Esophagus muscularis mucosa (tissue), 4 donors: ENCODE data around the gene VPS37C. TPM values are rescaled to one million over a fixed set of nuclear protein-coding genes. Genes with fewer than 3 reads are reported as not detected.
"Not testable (repeated sequence)": the region's sequence is repeated elsewhere in the genome, so short reads cannot be mapped to it uniquely, and the experiment has no call there.

Experiments used
- DNase-seq: peaks from one replicate; pipeline ENCODE4 v3.0.0-alpha.2; 2017; ENCODE audit errors: extremely low spot score
- H3K27ac ChIP-seq, 4 donors: fragments of 200-600 bp; sonication (generic); replicated peaks in 1 of 4; 1 replicate in 3 of 4; 2 replicates in 1 of 4; pipeline ENCODE4 v1.5.1; 2016 to 2019; ENCODE audit warnings: mild to moderate bottlenecking in 1 of 4
- H3K27me3 ChIP-seq, 4 donors: fragments of 200-600 bp; sonication (generic); one replicate each; pipeline versions ENCODE4 v1.5.1 to v1.6.0; 2016 to 2019
- H3K36me3 ChIP-seq, 4 donors: fragments of 200-600 bp; sonication (generic); one replicate each; pipeline ENCODE4 v1.5.1; 2016 to 2019
- H3K4me1 ChIP-seq, 4 donors: fragments of 200-600 bp; sonication (generic); one replicate each; pipeline ENCODE4 v1.5.1; 2016 to 2019
- H3K4me3 ChIP-seq, 4 donors: fragments of 200-600 bp; sonication (generic); 1 replicate in 2 of 4; 2 replicates in 2 of 4; pipeline ENCODE4 v1.5.1; 2016 to 2019; ENCODE audit warnings: mild to moderate bottlenecking in 4 of 4, moderate library complexity in 1 of 4
- H3K9me3 ChIP-seq, 4 donors: fragments of 200-600 bp; sonication (generic); 1 replicate in 3 of 4; 2 replicates in 1 of 4; pipeline ENCODE4 v1.5.1; 2016 to 2019
- EP300 ChIP-seq: sonication (generic); formaldehyde crosslinking; IDR thresholded peaks from one replicate; pipeline ENCODE4 v1.6.1; 2017; ENCODE audit warnings: antibody characterized with exemption
- POLR2A ChIP-seq: fragments of 450-650 bp; IDR thresholded peaks from one replicate; pipeline ENCODE4 v1.6.1; 2017; ENCODE audit warnings: antibody characterized with exemption, moderate library complexity, mild to moderate bottlenecking, low read depth
- POLR2AphosphoS5 ChIP-seq, 2 donors: sonication (generic); formaldehyde crosslinking; IDR thresholded peaks; one replicate each; pipeline ENCODE4 v1.6.1; 2017; ENCODE audit warnings: antibody characterized with exemption in 2 of 2
- WGBS: methylation state at CpG from one replicate; pipeline ENCODE4 v1.1.5; 2018; 5-methylcytosine and 5-hydroxymethylcytosine counted together
- intact Hi-C: fragments of 100-400 bp; cut with DNase I; formaldehyde crosslinking; loops from one replicate; pipeline ENCODE4 v1.15.1; 2023
- total RNA-seq, 4 donors: library from RNA; depleted of rRNA; stranded (reverse); fragments of >200 nt; gene quantifications; one replicate each; pipeline versions ENCODE4 v1.1.0 to v1.2.1, GENCODE V29; 2016
- TF ChIP-seq, protein P1 (sequence below), 3 experiments: fragments of 200-600 bp in 2 of 3; fragments of 450-650 bp in 1 of 3; sonication (generic) in 2 of 3; IDR thresholded peaks; one replicate each; pipeline ENCODE4 v1.5.1; 2017 to 2019; ENCODE audit warnings: antibody characterized with exemption in 3 of 3, mild to moderate bottlenecking in 2 of 3, moderate library complexity in 1 of 3

The VPS37C gene
- total RNA-seq, 4 donors from 2014 or later: 29.1 to 43.5 (median 38.1) TPM

DNA sequence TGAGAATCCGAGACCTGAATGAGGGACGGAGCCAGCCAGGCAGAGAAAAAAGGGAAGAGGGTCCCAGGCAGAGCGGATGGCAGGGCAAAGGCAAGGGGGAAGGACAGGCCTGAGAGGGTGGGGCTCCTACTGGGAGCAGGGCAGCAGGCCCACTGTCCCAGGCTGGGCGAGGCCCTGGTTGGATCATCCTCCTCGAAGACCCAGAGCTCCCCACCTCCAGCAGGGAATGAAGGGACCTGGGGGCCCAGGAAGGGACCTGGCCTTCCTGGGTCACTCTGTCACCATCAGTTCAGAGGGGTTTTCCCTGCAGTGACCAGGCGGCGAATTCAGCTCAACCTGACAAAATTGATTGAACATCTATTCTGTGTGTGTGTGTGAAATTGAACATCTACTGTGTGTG, 54.9 kb downstream of the VPS37C start:
- Histone ChIP-seq H3K27ac (no peak overlapping the region), H3K9me3 (no peaks in the 10 kb centered on the region), H3K27me3 (no peaks in the 10 kb centered on the region), H3K36me3 (no peaks in the 10 kb centered on the region), H3K4me1 (no peaks in the 10 kb centered on the region), H3K4me3 (no peak overlapping the region)
- intact Hi-C loops: no loop called here
- no peak for TF ChIP-seq POLR2A
- TF ChIP-seq, protein P1, sequence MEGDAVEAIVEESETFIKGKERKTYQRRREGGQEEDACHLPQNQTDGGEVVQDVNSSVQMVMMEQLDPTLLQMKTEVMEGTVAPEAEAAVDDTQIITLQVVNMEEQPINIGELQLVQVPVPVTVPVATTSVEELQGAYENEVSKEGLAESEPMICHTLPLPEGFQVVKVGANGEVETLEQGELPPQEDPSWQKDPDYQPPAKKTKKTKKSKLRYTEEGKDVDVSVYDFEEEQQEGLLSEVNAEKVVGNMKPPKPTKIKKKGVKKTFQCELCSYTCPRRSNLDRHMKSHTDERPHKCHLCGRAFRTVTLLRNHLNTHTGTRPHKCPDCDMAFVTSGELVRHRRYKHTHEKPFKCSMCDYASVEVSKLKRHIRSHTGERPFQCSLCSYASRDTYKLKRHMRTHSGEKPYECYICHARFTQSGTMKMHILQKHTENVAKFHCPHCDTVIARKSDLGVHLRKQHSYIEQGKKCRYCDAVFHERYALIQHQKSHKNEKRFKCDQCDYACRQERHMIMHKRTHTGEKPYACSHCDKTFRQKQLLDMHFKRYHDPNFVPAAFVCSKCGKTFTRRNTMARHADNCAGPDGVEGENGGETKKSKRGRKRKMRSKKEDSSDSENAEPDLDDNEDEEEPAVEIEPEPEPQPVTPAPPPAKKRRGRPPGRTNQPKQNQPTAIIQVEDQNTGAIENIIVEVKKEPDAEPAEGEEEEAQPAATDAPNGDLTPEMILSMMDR (IDR thresholded peaks at IDR 0.05): no peak
- no peak for DNase-seq
- 80% methylated on average over 7 of the region's 7 CpGs for WGBS

DNA sequence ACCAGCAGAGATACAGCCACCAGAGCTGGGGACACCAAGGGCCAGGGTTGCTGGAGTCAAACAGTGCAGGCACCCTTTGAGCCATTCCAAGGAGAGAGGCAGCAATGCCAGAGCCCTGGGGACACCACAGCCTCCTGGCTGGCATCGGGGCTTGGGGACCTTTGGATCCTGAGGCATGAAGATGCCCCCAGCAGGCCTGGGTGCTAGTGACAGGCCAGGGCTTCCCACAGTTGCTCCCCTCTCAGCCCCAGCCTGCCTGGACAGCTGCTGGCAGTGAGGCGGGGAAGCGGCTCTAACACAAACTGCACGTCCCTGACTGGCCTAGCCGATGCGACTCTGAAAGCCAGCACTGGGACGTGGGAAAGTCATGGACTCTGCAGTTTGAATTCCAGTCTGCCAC, 56.3 kb downstream of the VPS37C start:
- no peak for TF ChIP-seq POLR2A
- TF ChIP-seq POLR2AphosphoS5 (IDR thresholded peaks at IDR 0.05): no peak
- TF ChIP-seq, protein P1 (IDR thresholded peaks at IDR 0.05): no peak
- TF ChIP-seq EP300: no peak
- Histone ChIP-seq H3K36me3 (no peaks in the 10 kb centered on the region), H3K4me1 (no peaks in the 10 kb centered on the region), H3K27ac (no peak overlapping the region), H3K27me3 (no peaks in the 10 kb centered on the region), H3K9me3 (no peaks in the 10 kb centered on the region), H3K4me3 (no peak overlapping the region)
- 93% methylated on average over 6 of the region's 7 CpGs for WGBS
- DNase-seq: no peak
- intact Hi-C loops: no loop called here

DNA sequence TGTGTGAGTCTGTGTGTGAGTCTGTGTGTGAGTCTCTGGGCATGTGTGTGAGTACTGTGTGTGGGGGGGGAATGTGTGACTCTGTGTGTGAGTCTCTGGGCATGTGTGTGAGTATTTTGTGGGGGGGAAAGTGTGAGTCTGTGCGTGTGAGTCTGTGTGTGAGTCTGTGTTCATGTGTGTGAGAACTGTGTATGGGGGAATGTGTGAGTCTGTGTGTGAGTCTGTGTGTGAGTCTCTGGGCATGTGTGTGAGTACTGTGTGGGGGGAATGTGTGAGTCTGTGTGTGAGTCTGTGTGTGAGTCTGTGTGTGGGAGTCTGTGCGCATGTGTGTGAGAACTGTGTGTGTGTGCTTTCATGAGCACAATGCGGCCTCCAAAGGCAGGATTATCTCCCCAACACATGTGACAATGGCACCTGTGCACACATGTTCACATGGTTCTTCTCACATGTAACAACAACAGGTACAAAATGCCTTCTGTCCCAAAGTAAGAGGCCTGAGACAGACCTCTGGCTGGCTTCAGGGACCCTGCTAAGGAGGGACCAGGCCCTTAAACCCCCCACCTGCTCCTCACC, 57.3 kb downstream of the VPS37C start:
- H3K27me3 ChIP-seq: no peaks in the 10 kb centered on the region
- no peaks in the 10 kb centered on the region for H3K4me1 ChIP-seq
- TF ChIP-seq, protein P1 (IDR thresholded peaks at IDR 0.05): no peak
- TF ChIP-seq POLR2A (no peak), POLR2AphosphoS5 (IDR thresholded peaks at IDR 0.05) (no peak), EP300 (no peak)
- H3K9me3 ChIP-seq: no peaks in the 10 kb centered on the region
- DNase-seq: no peak
- no peaks in the 10 kb centered on the region for H3K36me3 ChIP-seq
- intact Hi-C loops: no loop called here
- WGBS: 91% methylated on average over 3 of the region's 3 CpGs
- no peak overlapping the region for H3K27ac ChIP-seq
- no peak overlapping the region for H3K4me3 ChIP-seq

DNA sequence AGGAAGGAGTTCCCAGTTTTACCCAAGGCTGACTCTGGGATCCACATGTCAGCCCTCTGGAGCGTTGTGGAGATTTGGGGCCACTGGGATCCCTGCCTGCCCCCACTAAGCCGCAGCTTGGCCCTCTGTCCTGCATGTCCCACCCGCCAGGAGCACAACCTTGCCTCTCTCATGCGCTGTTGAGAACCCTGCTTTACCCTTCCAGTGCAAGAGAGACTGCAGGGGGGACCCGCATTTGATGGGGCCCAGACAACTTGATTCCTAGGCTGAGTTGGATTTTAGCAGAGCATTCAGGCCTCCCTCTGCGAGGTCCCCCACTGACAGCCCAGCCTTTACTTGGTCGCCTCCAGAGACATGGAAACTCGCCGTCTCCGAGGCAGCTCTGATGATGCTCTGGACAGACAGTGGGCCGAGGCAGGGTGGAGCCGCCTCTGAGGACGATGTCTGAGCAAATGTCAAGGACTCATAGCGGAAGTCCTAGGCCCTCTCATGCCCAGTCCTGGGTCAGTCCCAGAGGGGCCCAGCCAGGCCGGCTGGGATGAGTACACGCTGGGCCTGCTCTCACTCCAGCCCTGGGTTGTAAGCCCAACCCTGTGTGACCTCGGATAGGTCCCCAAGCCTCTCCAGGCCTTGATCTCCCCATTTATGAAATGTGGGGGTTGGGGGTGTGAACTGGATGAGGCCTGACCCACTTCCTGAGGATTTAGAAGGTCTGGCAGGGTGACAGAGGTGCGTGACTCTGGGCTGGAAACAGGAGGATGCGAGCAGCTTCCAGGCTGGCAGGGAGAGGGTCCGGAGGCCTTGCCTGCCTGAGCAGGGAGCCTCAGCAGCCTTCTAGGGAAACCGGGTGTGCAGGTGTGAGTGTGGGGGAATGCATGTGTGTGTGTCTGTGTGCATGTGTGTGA, 58.3 kb downstream of the VPS37C start:
- H3K4me3 ChIP-seq: no peak overlapping the region

DNA sequence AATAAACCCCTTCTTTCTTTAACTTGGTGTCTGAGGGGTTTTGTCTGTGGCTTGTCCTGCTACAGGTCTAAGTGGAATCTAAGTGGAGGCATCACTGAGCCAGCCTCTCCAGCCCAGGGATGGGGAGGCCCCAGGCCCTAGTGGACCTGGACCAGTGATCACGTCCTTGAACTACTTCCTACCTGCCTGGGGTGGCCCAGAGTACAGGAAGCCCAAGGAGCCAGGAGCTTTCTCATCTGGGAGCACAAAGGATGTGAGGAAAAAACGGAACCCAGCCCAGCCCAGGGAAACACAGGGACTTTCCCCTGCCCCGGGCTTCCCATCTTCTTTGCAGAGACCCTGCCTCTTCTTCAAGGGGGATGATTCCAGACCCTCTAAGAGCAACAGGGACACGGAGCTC, 62.4 kb downstream of the VPS37C start:
- DNase-seq: no peak
- Histone ChIP-seq H3K4me3 (no peak overlapping the region), H3K27ac (no peak overlapping the region), H3K36me3 (no peaks in the 10 kb centered on the region), H3K4me1 (no peaks in the 10 kb centered on the region), H3K9me3 (no peaks in the 10 kb centered on the region), H3K27me3 (no peaks in the 10 kb centered on the region)
- WGBS: 80% methylated on average over 4 of the region's 4 CpGs
- intact Hi-C loops: no loop called here
- TF ChIP-seq POLR2AphosphoS5 (IDR thresholded peaks at IDR 0.05) (no peak), POLR2A (no peak), EP300 (no peak)
- TF ChIP-seq, protein P1 (IDR thresholded peaks at IDR 0.05): no peak

More for the DNA sequence above, 58.3 kb downstream of the VPS37C start:
- no peaks in the 10 kb centered on the region for H3K4me1 ChIP-seq
- no peaks in the 10 kb centered on the region for H3K36me3 ChIP-seq
- H3K9me3 ChIP-seq: no peaks in the 10 kb centered on the region
- H3K27ac ChIP-seq: no peak overlapping the region
- 93% methylated on average over 18 of the region's 21 CpGs for WGBS
- no peak for DNase-seq
- intact Hi-C loops: no loop called here
- no peaks in the 10 kb centered on the region for H3K27me3 ChIP-seq
- no peak for TF ChIP-seq POLR2AphosphoS5 (IDR thresholded peaks at IDR 0.05)

DNA sequence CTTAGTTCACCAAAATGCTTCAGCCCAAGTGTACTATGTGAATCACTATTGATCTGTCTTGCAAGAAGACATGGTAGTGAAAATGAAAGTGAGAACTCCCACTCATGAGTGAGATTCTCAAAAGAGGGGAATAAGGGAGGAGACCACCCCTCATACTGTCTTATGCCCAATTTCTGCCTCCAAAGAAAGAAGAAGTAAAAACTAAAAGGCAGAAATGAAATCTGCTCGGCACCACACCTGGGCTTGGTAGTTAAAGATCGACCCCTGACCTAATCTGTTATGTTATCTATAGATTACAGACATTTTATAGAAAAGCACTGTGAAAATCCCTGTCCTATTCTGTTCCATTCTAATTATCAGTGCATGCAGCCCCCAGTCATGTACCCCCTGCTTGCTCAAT, 63.0 kb downstream of the VPS37C start:
- H3K4me3 ChIP-seq, H3K27ac ChIP-seq, H3K27me3 ChIP-seq, intact Hi-C loops, H3K4me1 ChIP-seq, H3K9me3 ChIP-seq, H3K36me3 ChIP-seq, DNase-seq: not testable (repeated sequence)
- 40% methylated on average over 2 of the region's 2 CpGs for WGBS
